Trophoblast cell (in vitro differentiated cells and primary cell): ENCODE results near the gene PACS1.

Source experiments
- DNase-seq, 2 donors: peaks; one replicate each; pipeline ENCODE4 v3.0.0-alpha.2; 2016
- H2AFZ ChIP-seq: 2 replicates; pipeline ENCODE4 v1.6.1; 2013; ENCODE audit warnings: low read length, moderate library complexity, mild to moderate bottlenecking; ENCODE audit not compliant: insufficient read depth, poor library complexity
- H2AK5ac ChIP-seq: 2 replicates; pipeline ENCODE4 v1.6.1; 2013; ENCODE audit warnings: mild to moderate bottlenecking, low read length
- H2BK120ac ChIP-seq: 2 replicates; pipeline ENCODE4 v1.6.1; 2013; ENCODE audit warnings: low read length, mild to moderate bottlenecking, moderate library complexity; ENCODE audit not compliant: insufficient read depth, poor library complexity
- H2BK12ac ChIP-seq: 2 replicates; pipeline ENCODE4 v1.6.1; 2013; ENCODE audit warnings: mild to moderate bottlenecking, low read length, moderate library complexity
- H2BK5ac ChIP-seq: 2 replicates; pipeline ENCODE4 v1.6.1; 2013; ENCODE audit warnings: low read length, low read depth, moderate library complexity, mild to moderate bottlenecking; ENCODE audit not compliant: poor library complexity
- H3K14ac ChIP-seq: 2 replicates; pipeline ENCODE4 v1.6.1; 2013; ENCODE audit warnings: mild to moderate bottlenecking, low read length
- H3K18ac ChIP-seq: 2 replicates; pipeline ENCODE4 v1.6.1; 2013; ENCODE audit warnings: mild to moderate bottlenecking, low read length
- H3K23ac ChIP-seq: 2 replicates; pipeline ENCODE4 v1.6.1; 2013; ENCODE audit warnings: low read length
- H3K27ac ChIP-seq: 2 replicates; pipeline ENCODE4 v1.5.1; 2013; ENCODE audit warnings: low read depth, mild to moderate bottlenecking, inconsistent platforms, low read length, moderate library complexity
- H3K27me3 ChIP-seq: 2 replicates; pipeline ENCODE4 v1.6.1; 2013; ENCODE audit warnings: inconsistent platforms, mild to moderate bottlenecking, low read length, moderate library complexity; ENCODE audit not compliant: insufficient read depth
- H3K36me3 ChIP-seq, 2 experiments: 1 replicate in 1 of 2; 2 replicates in 1 of 2; pipeline ENCODE4 v1.6.1; 2013; ENCODE audit warnings: low read length in 2 of 2, mild to moderate bottlenecking in 2 of 2, moderate library complexity in 1 of 2; ENCODE audit not compliant: insufficient read depth in 2 of 2, control insufficient read depth in 1 of 2
- H3K4ac ChIP-seq: 2 replicates; pipeline ENCODE4 v1.6.1; 2013; ENCODE audit warnings: low read depth, mild to moderate bottlenecking, low read length, moderate library complexity
- H3K4me1 ChIP-seq, 2 experiments: 1 replicate in 1 of 2; 2 replicates in 1 of 2; pipeline ENCODE4 v1.6.1; 2013; ENCODE audit warnings: low read length in 2 of 2, mild to moderate bottlenecking in 2 of 2, moderate library complexity in 1 of 2; ENCODE audit not compliant: insufficient read depth in 2 of 2, control insufficient read depth in 1 of 2
- H3K4me2 ChIP-seq: 2 replicates; pipeline ENCODE4 v1.6.1; 2013; ENCODE audit warnings: inconsistent platforms, mild to moderate bottlenecking, low read length, moderate library complexity
- H3K4me3 ChIP-seq: 2 replicates; pipeline ENCODE4 v1.5.1; 2013; ENCODE audit warnings: mild to moderate bottlenecking, low read depth, low read length, inconsistent platforms
- H3K79me1 ChIP-seq: one replicate; pipeline ENCODE4 v1.6.1; 2013; ENCODE audit warnings: low read length
- H3K79me2 ChIP-seq: 2 replicates; pipeline ENCODE4 v1.6.1; 2013; ENCODE audit warnings: low read length, mild to moderate bottlenecking; ENCODE audit not compliant: control insufficient read depth, insufficient read depth, poor library complexity
- H3K9ac ChIP-seq: 2 replicates; pipeline ENCODE4 v1.6.1; 2013; ENCODE audit warnings: mild to moderate bottlenecking, low read length
- H3K9me3 ChIP-seq: 2 replicates; pipeline ENCODE4 v1.6.1; 2013; ENCODE audit warnings: low read depth, mild to moderate bottlenecking, control low read depth, inconsistent platforms, low read length; ENCODE audit not compliant: insufficient read depth
- H4K12ac ChIP-seq: 2 replicates; pipeline ENCODE4 v1.6.1; 2013; ENCODE audit warnings: low read depth, mild to moderate bottlenecking, low read length, moderate library complexity
- H4K8ac ChIP-seq: 2 replicates; pipeline ENCODE4 v1.6.1; 2013; ENCODE audit warnings: low read depth, mild to moderate bottlenecking, low read length, moderate library complexity
- H4K91ac ChIP-seq: one replicate; pipeline ENCODE4 v1.6.1; 2013; ENCODE audit warnings: low read depth, mild to moderate bottlenecking, low read length, moderate library complexity
- WGBS: extraction: QIAGEN DNeasy Blood & Tissue Kit; methylation state at CpG from one replicate; pipeline ENCODE4 v1.1.7; 2013; ENCODE audit warnings: missing lambda C conversion rate; ENCODE audit not compliant: insufficient read length, insufficient coverage; ENCODE audit errors: extremely low coverage; 5-methylcytosine and 5-hydroxymethylcytosine counted together

The PACS1 gene

DNA sequence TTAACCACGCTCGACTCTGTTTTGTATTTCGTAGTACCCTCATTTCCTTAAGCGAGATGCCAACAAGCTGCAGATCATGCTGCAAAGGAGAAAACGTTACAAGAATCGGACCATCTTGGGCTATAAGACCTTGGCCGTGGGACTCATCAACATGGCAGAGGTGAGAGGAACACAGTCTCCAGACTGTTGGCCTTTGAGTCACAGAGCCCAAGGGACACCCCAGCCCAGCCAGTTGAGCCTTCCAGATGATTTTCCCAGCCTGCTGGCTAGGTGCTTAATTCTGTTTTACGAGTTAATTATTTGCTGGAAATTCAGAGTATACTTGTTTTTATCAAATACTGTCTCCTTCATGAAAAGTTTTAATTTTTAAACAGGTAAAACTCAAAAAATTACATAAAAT is 141.0 kb downstream of the PACS1 start:
- DNase-seq = no peak
- no peak overlapping the region for H2BK12ac ChIP-seq
- peaks cover 3% of the 10 kb centered on the region for H3K9me3 ChIP-seq
- no peak overlapping the region for H4K12ac ChIP-seq
- no peak overlapping the region for H4K8ac ChIP-seq
- H2BK120ac ChIP-seq = no peak overlapping the region
- no peak overlapping the region for H3K4ac ChIP-seq
- H3K27me3 ChIP-seq = no peaks in the 10 kb centered on the region
- no peak overlapping the region for H3K23ac ChIP-seq
- no peak overlapping the region for H3K18ac ChIP-seq
- no peaks in the 10 kb centered on the region for H3K4me1 ChIP-seq
- H3K36me3 ChIP-seq = peaks cover 24 to 27% of the 10 kb centered on the region in 2 experiments
- no peak overlapping the region for H3K4me2 ChIP-seq
- no CpG with 5 or more reads among the region's 8 CpGs for WGBS
- H3K9ac ChIP-seq = no peak overlapping the region
- H3K27ac ChIP-seq = no peak overlapping the region
- H2AK5ac ChIP-seq = no peak overlapping the region
- no peak overlapping the region for H2AFZ ChIP-seq
- H2BK5ac ChIP-seq = no peak overlapping the region
- no peaks in the 10 kb centered on the region for H3K79me1 ChIP-seq
- H3K4me3 ChIP-seq = no peak overlapping the region
- H3K79me2 ChIP-seq = no peaks in the 10 kb centered on the region
- no peak overlapping the region for H3K14ac ChIP-seq
- no peak overlapping the region for H4K91ac ChIP-seq

DNA sequence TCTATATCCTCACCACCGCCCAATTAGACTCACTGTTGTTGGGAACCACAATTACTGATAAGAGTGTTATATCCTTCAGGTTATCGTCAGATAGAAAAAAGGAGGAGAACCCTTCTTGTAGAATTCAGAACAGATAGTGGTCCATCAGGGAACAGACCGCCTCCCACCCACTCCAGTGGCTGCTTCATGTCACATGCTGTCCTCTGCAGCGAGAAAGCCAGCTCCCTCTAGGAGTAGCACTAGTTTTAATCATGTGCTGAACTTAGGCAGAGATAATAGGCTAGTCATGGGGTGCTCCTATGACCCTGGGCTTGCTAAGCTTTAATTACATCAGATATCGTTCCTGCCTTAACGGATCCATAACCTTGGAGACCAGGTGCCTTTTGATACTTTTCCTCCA is 146.8 kb downstream of the PACS1 start:
- Histone ChIP-seq H3K4ac (no peak overlapping the region), H4K12ac (no peak overlapping the region), H3K14ac (no peak overlapping the region), H3K36me3 (peaks cover 57 to 66% of the 10 kb centered on the region in 2 experiments), H3K18ac (no peak overlapping the region), H4K91ac (no peak overlapping the region), H2AK5ac (no peak overlapping the region), H2BK120ac (no peak overlapping the region), H3K79me1 (no peaks in the 10 kb centered on the region), H3K4me3 (no peak overlapping the region), H2AFZ (no peak overlapping the region), H3K9ac (no peak overlapping the region), H4K8ac (no peak overlapping the region), H3K27me3 (no peaks in the 10 kb centered on the region), H3K79me2 (no peaks in the 10 kb centered on the region), H2BK5ac (no peak overlapping the region), H2BK12ac (no peak overlapping the region), H3K4me2 (no peak overlapping the region), H3K27ac (no peak overlapping the region), H3K4me1 (no peaks in the 10 kb centered on the region), H3K9me3 (no peaks in the 10 kb centered on the region), H3K23ac (no peak overlapping the region)
- no CpG with 5 or more reads among the region's 6 CpGs for WGBS
- DNase-seq = no peak

DNA sequence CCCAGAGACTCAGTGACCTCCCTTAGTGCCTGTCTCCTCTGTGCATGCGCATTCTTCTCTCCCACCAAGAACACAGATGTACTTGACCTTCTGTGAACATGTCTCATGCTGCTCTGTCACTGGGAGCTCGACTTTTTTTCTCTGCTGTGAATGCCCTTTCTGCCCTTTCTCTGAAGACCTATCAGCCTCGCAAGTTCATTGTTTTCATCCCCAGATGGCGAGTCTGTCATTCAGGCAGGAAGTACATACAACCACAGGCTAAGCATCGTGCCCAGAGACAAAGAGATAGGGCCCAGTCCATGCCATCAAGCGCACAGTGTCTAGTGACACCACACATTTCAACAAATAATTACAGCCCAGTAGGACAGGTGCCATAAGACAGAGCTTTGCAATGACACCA is 148.0 kb downstream of the PACS1 start:
- peaks cover 54 to 69% of the 10 kb centered on the region in 2 experiments for H3K36me3 ChIP-seq
- no peaks in the 10 kb centered on the region for H3K79me2 ChIP-seq
- H4K8ac ChIP-seq = no peak overlapping the region
- H2BK120ac ChIP-seq = no peak overlapping the region
- no peak overlapping the region for H3K18ac ChIP-seq
- no peak overlapping the region for H3K4ac ChIP-seq
- no peaks in the 10 kb centered on the region for H3K9me3 ChIP-seq
- no peak overlapping the region for H3K4me3 ChIP-seq
- H4K12ac ChIP-seq = no peak overlapping the region
- no peak for DNase-seq
- H3K79me1 ChIP-seq = no peaks in the 10 kb centered on the region
- no peak overlapping the region for H2BK12ac ChIP-seq
- H3K9ac ChIP-seq = no peak overlapping the region
- no peak overlapping the region for H2BK5ac ChIP-seq
- no peak overlapping the region for H2AFZ ChIP-seq
- WGBS = no CpG with 5 or more reads among the region's 6 CpGs
- no peak overlapping the region for H3K23ac ChIP-seq
- no peak overlapping the region for H4K91ac ChIP-seq
- no peaks in the 10 kb centered on the region for H3K27me3 ChIP-seq
- H2AK5ac ChIP-seq = no peak overlapping the region
- H3K14ac ChIP-seq = no peak overlapping the region
- no peak overlapping the region for H3K4me2 ChIP-seq
- H3K4me1 ChIP-seq = no peaks in the 10 kb centered on the region
- no peak overlapping the region for H3K27ac ChIP-seq

DNA sequence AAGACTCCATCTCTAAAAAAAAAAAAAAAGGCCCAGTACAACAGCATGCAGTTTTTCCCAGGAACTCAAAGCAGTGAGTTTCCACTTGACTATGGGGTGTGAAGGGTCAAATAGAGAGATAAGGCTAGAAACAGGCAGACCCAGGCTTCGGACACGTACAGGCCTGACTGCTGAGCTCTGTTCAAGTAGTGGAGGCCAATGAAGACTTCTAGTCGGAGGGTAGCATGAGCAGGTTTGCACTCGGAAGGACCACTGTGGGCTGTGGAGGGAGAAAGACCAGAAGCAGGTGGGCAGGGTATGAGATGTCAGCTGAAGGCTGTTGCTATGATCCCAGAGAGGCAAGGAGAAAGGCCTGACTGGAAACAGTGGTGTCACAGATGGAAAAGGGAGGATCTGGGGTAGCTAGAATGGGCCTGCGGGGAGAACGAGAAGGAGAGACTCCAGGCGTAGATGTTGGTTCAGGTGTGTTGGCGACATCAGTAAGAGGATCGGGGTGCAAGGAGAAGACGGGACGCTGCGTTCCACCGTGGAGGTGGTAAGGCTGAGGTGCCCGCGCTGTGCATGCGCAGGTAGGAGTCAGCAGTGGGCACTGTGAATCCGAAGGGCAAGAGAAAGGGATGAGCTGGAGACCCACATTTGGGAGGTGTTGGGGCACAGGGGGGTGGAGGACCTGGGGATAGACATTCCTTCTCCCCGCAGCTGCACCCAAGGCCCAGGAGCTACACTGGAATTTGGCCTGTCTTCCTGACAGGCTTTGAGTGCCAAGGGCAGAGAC is 149.0 kb downstream of the PACS1 start:
- no peak overlapping the region for H3K9ac ChIP-seq
- H3K27me3 ChIP-seq = no peaks in the 10 kb centered on the region
- H3K4me3 ChIP-seq = no peak overlapping the region
- H3K79me1 ChIP-seq = no peaks in the 10 kb centered on the region
- no peak overlapping the region for H3K18ac ChIP-seq
- no peak overlapping the region for H3K27ac ChIP-seq
- no peak overlapping the region for H3K4ac ChIP-seq
- H3K36me3 ChIP-seq = peaks cover 54 to 66% of the 10 kb centered on the region in 2 experiments
- H3K4me1 ChIP-seq = no peaks in the 10 kb centered on the region
- H2BK120ac ChIP-seq = no peak overlapping the region
- no peak overlapping the region for H3K14ac ChIP-seq
- no peaks in the 10 kb centered on the region for H3K79me2 ChIP-seq
- H4K8ac ChIP-seq = no peak overlapping the region
- no peak for DNase-seq
- H4K12ac ChIP-seq = no peak overlapping the region
- H2BK12ac ChIP-seq = no peak overlapping the region
- no peak overlapping the region for H2AK5ac ChIP-seq
- no peak overlapping the region for H2BK5ac ChIP-seq
- no peak overlapping the region for H4K91ac ChIP-seq
- no peak overlapping the region for H3K23ac ChIP-seq
- no CpG with 5 or more reads among the region's 18 CpGs for WGBS
- H3K9me3 ChIP-seq = no peaks in the 10 kb centered on the region
- H2AFZ ChIP-seq = no peak overlapping the region
- H3K4me2 ChIP-seq = no peak overlapping the region
